Measurements from ENCODE around the gene TMEM191C. TPM values are rescaled to one million over a fixed set of nuclear protein-coding genes. Genes with fewer than 3 reads are reported as not detected.

The TMEM191C gene
- total RNA-seq: 4.4 TPM

GRCh38 chr22:21467337-21468193 lies at the start of gene TMEM191C:
Gene TMEM191C, plus strand, starts transcription at chr22:21467387. Its CDS starts 73 bp downstream, at chr22:21467460.

Other genes starting within 250 kb of the TMEM191C start
- 0.63 TPM for gene RIMBP3B, start 83.6 kb upstream of the TMEM191C start, total RNA-seq
- gene HIC2, start 50.0 kb upstream of the TMEM191C start, total RNA-seq: 17.8 TPM
- 1.3 TPM for gene RIMBP3C, start 84.1 kb downstream of the TMEM191C start, total RNA-seq
- gene UBE2L3, start 100.3 kb downstream of the TMEM191C start, total RNA-seq: 30.0 TPM
- 9.4 TPM for gene YDJC, start 162.6 kb downstream of the TMEM191C start, total RNA-seq
- gene CCDC116, start 165.4 kb downstream of the TMEM191C start, total RNA-seq: 0.31 TPM
- gene SDF2L1, start 174.9 kb downstream of the TMEM191C start, total RNA-seq: 4.1 TPM
- 61.7 TPM for gene PPIL2, start 198.6 kb downstream of the TMEM191C start, total RNA-seq